ENCODE measurements around the gene RASAL2. TPM values are rescaled to one million over a fixed set of nuclear protein-coding genes. Genes with fewer than 3 reads are reported as not detected.
"Not testable (repeated sequence)": the region's sequence is repeated elsewhere in the genome, so short reads cannot be mapped to it uniquely, and the experiment has no call there.

The RASAL2 gene
- total RNA-seq, 1 experiment from 2014 or later = 16.6 TPM

DNA sequence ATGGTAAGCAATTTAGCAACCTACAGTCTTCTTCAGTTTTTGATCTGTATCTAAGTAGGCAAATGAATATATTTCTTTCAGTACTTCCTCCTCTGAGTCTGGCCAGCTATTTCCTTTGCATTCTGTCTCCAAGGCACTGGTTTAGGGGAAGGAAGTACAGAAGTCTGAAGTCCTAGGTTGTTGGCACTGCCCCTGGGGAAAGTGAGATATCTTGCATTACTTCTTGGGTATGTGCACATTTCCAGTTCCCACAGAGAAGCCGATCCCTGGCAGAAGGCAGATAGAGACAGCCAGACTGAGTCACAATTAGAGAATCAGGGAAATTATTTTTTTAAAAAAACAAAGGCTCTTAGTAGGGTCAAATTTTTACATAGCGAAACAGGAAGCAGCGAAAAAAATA is 98.8 kb downstream of the RASAL2 start:
- in situ Hi-C loops (cut with HindIII; ENCODE audit: low sequenced_read_pairs) = no loop called here
- DNase-seq (ENCODE audit: low spot score) = no peak

DNA sequence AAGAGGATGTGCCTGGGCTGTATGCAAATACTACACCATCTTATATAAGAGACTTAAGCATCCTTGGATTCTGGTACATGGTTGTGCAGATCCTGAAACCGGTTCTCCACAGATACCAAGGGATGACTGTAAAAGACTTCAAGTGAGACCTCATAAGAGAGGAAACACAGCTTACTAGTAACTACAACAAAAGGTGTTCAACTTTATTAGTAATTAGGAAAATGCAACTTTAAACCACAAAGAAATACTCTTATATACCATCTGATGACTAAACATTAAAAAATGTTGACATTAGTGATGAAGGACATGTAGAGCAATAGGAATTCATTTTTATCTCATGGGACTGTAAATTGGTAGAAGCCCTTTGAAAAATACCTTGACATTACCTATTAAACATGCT is 102.7 kb downstream of the RASAL2 start:
- no peak for DNase-seq (ENCODE audit: low spot score)
- in situ Hi-C loops (cut with HindIII; ENCODE audit: low sequenced_read_pairs) = no loop called here

- in situ Hi-C loops (cut with HindIII; ENCODE audit: low sequenced_read_pairs); DNase-seq (ENCODE audit: low spot score): not testable (repeated sequence)
Measured at GRCh38 chr1:178202095-178202494, 108.2 kb downstream of the RASAL2 start.

DNA sequence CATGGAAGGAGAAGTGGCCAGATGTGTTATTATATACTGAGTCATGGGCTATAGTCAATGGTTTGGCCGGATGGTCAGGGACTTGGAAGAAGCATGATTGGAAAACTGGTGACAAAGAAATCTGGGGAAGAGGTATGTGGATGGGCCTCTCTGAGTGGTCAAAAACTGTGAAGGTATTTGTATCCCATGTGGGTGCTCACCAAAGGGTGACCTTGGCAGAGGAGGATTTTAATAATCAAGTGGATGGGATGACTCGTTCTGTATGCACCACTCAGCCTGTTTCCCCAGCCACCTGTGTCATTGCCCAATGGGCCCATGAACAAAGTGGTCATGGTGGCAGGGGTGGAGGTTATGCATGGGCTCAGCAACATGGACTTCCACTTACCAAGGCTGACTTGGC is 108.6 kb downstream of the RASAL2 start:
- in situ Hi-C loops (cut with HindIII; ENCODE audit: low sequenced_read_pairs) = not testable (repeated sequence)

GRCh38 chr1:178208269-178208856 is 114.5 kb downstream of the RASAL2 start:
- in situ Hi-C loops (cut with HindIII; ENCODE audit: low sequenced_read_pairs); DNase-seq (ENCODE audit: low spot score): not testable (repeated sequence)

More for the DNA sequence above, 108.6 kb downstream of the RASAL2 start:
- DNase-seq (ENCODE audit: low spot score) = not testable (repeated sequence)

- no peak for DNase-seq (ENCODE audit: low spot score)
- in situ Hi-C loops (cut with HindIII; ENCODE audit: low sequenced_read_pairs) = no loop called here
Measured at GRCh38 chr1:178209935-178210334, 116.0 kb downstream of the RASAL2 start.

- in situ Hi-C loops (cut with HindIII; ENCODE audit: low sequenced_read_pairs) = no loop called here
- DNase-seq (ENCODE audit: low spot score) = no peak
Measured at GRCh38 chr1:178218550-178218949, 124.6 kb downstream of the RASAL2 start.

DNA sequence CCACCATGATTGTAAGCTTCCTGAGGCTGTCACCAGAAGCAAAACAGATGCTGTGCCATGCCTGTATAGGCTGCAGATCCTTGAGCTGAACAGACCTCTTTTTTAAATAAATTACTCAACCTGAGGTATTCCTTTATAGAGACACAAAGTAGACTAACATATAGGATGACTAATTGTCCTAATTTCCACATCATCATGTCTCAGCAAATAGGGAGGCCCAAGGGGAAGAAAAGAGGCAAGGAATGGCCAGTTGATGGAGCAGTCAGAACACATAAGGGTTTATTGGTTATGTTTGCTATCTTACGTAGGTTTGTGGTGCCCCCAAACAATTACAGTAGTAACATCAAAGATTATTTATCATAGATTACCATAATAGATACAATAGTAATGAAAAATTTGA is 126.2 kb downstream of the RASAL2 start:
- no peak for DNase-seq (ENCODE audit: low spot score)
- in situ Hi-C loops (cut with HindIII; ENCODE audit: low sequenced_read_pairs) = no loop called here

DNA sequence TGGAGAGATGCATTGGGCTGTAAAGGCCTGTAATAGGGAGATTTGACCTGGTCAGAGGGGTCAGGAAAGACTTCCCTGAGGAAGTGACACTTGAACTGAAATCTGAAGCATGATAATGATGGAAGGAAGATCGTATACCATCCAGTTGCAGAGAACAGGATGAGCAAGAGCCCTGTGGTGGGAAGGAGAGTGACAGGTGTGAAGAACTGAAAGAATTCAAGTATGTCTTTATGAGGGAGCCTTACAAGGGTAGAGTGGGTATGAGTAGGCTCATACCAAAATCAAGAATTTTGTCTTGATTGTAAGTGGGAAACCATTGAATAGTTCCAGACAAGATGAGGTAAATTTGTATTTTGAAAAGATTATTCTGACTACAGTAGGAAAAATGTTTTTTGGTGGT is 129.4 kb downstream of the RASAL2 start:
- DNase-seq (ENCODE audit: low spot score) = no peak
- in situ Hi-C loops (cut with HindIII; ENCODE audit: low sequenced_read_pairs) = no loop called here

DNA sequence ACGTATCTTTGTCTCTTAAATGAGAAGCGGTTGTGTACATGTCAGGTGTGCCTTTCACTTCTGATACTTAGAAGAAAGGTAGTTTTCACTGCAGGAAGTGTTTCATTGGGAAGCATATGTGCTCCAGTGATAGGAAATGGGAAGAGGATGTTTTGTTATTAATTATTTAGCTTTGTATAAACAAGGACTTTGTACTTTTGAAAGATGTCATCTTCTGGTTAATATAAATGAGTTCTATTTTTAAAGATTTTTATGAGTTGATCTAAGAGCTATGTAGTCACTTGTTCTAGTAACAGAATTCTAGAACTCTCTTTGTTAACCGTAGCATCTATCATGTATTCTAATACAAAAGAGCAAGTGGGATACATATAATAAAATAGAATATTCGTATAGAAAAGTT is 130.5 kb downstream of the RASAL2 start:
- in situ Hi-C loops (cut with HindIII; ENCODE audit: low sequenced_read_pairs) = no loop called here
- no peak for DNase-seq (ENCODE audit: low spot score)

DNA sequence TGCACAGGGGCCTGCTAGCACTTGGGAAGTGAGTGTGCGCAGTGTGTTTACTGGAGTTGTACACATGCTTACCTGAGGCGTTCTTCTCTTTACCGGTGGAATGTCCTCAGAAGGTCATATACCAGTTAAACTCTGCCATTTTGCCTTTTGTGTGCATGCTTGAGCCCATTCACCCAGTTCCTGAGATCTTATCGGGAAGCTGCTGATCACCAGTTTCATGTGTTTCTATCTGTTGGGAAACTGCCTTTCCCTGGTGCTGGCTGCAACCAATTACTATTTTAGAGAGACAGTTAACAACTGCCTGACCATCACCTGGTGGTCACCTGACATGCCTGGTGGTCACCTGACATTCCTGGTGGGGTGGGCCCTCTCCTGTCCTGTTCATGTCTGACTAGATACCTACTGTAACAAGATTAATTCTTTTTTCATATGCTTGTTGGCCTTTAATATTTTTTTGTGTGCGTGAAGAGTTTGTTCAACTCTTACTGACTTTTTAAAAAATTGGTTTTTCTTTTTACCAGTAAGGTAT is 137.0 kb downstream of the RASAL2 start:
- DNase-seq (ENCODE audit: low spot score) = no peak
- in situ Hi-C loops (cut with HindIII; ENCODE audit: low sequenced_read_pairs) = no loop called here

DNA sequence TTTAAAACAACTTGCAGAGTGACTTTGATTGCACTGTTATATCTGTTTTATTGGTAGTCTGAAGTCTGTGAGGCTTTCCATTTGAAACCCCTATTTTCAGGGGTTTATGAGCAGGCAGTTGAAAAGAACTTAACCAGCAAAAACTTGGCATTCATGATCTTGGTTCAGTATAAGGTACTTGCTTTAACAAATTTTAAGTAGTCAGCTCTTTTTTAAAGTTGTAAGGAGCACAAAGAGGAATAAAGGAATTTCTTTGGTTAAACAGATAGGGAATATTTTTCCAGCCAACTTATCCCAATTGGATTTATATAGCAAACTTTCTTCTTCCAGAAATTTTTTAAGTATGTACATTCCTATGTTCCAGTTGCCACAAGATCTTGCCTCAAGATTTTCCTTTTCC is 138.2 kb downstream of the RASAL2 start:
- no peak for DNase-seq (ENCODE audit: low spot score)
- in situ Hi-C loops (cut with HindIII; ENCODE audit: low sequenced_read_pairs) = no loop called here

- in situ Hi-C loops (cut with HindIII; ENCODE audit: low sequenced_read_pairs) = no loop called here
Measured at GRCh38 chr1:178232949-178233348, 139.0 kb downstream of the RASAL2 start.

DNA sequence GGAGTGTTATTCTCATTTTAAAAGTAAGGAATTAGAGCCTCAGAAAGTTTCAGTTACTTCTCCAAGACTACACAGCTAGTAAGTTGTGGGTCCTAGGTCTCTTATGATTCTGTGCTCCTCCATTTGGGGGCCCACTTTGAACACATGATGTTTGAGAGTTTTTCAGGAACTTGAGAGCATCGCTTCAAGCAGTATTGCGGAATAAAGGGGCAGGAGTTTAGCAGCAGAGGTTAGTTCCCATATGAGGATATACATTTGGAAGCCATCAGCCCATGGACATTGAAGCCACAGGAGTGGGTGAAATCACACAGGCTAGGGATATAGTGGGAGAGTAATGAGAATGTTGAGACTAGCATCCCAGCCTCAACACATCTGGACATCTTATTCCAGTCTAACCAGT is 143.2 kb downstream of the RASAL2 start:
- DNase-seq (ENCODE audit: low spot score) = no peak
- in situ Hi-C loops (cut with HindIII; ENCODE audit: low sequenced_read_pairs) = no loop called here

More at GRCh38 chr1:178232949-178233348, 139.0 kb downstream of the RASAL2 start:
- DNase-seq (ENCODE audit: low spot score) = no peak

GRCh38 chr1:178238722-178239510 is 145.0 kb downstream of the RASAL2 start:
- in situ Hi-C loops (cut with HindIII; ENCODE audit: low sequenced_read_pairs) = no loop called here
- DNase-seq (ENCODE audit: low spot score) = no peak

GRCh38 chr1:178241057-178241456 is 147.2 kb downstream of the RASAL2 start:
- in situ Hi-C loops (cut with HindIII; ENCODE audit: low sequenced_read_pairs) = no loop called here
- DNase-seq (ENCODE audit: low spot score) = no peak

DNA sequence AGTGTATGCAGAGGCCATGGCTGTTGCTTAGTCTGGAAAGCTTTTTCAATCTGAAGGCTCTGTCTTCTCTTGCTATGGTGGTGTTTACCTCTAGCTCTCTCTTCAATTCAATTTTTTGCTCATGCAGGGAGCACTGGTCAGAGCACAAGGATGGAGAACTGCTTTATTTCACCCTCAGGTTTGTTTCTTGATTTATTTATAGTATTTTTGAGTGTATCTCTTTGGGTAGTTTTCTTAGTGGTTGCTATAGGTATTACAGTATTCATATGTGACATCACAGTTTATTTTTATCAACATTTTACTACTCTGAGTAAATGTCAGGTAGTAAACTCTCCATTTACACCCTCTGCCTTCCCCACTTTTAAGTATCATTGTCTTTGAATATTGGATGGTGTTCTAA is 147.9 kb downstream of the RASAL2 start:
- in situ Hi-C loops (cut with HindIII; ENCODE audit: low sequenced_read_pairs) = no loop called here
- no peak for DNase-seq (ENCODE audit: low spot score)

- in situ Hi-C loops (cut with HindIII; ENCODE audit: low sequenced_read_pairs) = no loop called here
- DNase-seq (ENCODE audit: low spot score) = peak; percentile 46
Measured at GRCh38 chr1:178243119-178243518, 149.2 kb downstream of the RASAL2 start.

DNA sequence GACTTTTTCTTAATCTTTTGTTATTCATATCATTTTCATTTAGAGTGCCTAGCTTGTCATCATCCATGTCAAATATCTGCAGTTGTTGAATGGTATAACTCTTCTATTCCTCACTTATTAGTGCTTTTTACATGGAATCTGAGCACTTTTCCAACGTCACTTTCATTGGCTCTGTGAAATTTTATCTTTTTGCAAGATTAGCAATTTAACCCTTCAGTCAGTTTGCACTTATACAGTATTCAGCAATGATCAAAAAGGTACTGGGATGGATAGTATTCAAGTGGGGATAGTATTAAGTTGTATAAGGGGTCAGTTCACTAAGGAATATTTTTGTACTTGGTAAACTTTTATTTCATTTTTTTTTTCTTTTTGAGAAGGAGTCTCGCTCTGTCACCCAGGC is 150.0 kb downstream of the RASAL2 start:
- DNase-seq (ENCODE audit: low spot score) = no peak
- in situ Hi-C loops (cut with HindIII; ENCODE audit: low sequenced_read_pairs) = no loop called here

GRCh38 chr1:178248284-178248683 is 154.4 kb downstream of the RASAL2 start:
- in situ Hi-C loops (cut with HindIII; ENCODE audit: low sequenced_read_pairs); DNase-seq (ENCODE audit: low spot score): not testable (repeated sequence)

DNA sequence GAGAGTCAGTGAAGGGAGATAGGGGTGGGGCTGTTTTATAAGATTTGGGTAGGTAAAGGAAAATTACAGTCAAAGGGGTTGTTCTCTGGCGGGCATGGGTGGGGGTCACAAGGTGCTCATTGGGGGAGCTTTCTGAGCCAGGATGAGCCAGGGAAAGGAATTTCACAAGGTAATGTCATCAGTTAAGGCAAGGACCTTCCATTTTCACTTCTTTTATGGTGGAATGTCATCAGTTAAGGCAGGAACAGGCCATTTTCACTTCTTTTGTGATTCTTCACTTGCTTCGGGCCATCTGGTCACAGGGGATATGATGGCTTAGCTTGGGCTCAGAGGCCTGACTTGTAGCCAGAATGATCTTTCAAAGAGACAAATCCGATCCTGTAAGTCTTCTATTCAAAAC is 159.7 kb downstream of the RASAL2 start:
- in situ Hi-C loops (cut with HindIII; ENCODE audit: low sequenced_read_pairs); DNase-seq (ENCODE audit: low spot score): not testable (repeated sequence)

Measured in G401 (cell line).